Smooth muscle cell (in vitro differentiated cells): ENCODE measurements around the gene MARS2. TPM values are rescaled to one million over a fixed set of nuclear protein-coding genes. Genes with fewer than 3 reads are reported as not detected.

Experiments used
- DNase-seq: peaks from one replicate; lab custom pipeline; 2025; ENCODE audit not compliant: unreplicated experiment; lab: John Stamatoyannopoulos, UW
- H2AFZ ChIP-seq: fragments of 200-600 bp; sonication (generic); 2 replicates; pipeline ENCODE4 v1.6.0; 2016; ENCODE audit warnings: antibody characterized with exemption, low read depth, mild to moderate bottlenecking
- H3F3A ChIP-seq: fragments of 200-600 bp; sonication (generic); 2 replicates; pipeline ENCODE4 v1.6.0; 2017; ENCODE audit warnings: antibody characterized with exemption, low read depth
- H3K27ac ChIP-seq: fragments of 200-600 bp; sonication (generic); 2 replicates; pipeline ENCODE4 v1.5.1; 2016; ENCODE audit warnings: low read depth, mild to moderate bottlenecking
- H3K27me3 ChIP-seq: fragments of 200-600 bp; sonication (generic); 2 replicates; pipeline ENCODE4 v1.6.1; 2016; ENCODE audit warnings: low read depth, mild to moderate bottlenecking
- H3K36me3 ChIP-seq: fragments of 200-600 bp; sonication (generic); 2 replicates; pipeline ENCODE4 v1.5.1; 2016; ENCODE audit warnings: low read depth
- H3K4me1 ChIP-seq: fragments of 200-600 bp; sonication (generic); 2 replicates; pipeline ENCODE4 v1.5.1; 2016; ENCODE audit warnings: low read depth
- H3K4me2 ChIP-seq: fragments of 200-600 bp; sonication (generic); 2 replicates; pipeline ENCODE4 v1.6.0; 2016; ENCODE audit warnings: mild to moderate bottlenecking
- H3K4me3 ChIP-seq: fragments of 200-600 bp; sonication (generic); 2 replicates; pipeline ENCODE4 v1.5.1; 2016; ENCODE audit warnings: mild to moderate bottlenecking
- H3K79me2 ChIP-seq: fragments of 200-600 bp; sonication (generic); 2 replicates; pipeline ENCODE4 v1.6.0; 2016; ENCODE audit warnings: low read depth, mild to moderate bottlenecking
- H3K9ac ChIP-seq: fragments of 200-600 bp; sonication (generic); 2 replicates; pipeline ENCODE4 v1.6.0; 2016; ENCODE audit warnings: low read depth
- H3K9me3 ChIP-seq: fragments of 200-600 bp; sonication (generic); replicated peaks from 2 replicates; pipeline ENCODE4 v1.5.1; 2016; ENCODE audit warnings: low read depth
- H4K20me1 ChIP-seq: fragments of 200-600 bp; sonication (generic); 2 replicates; pipeline ENCODE4 v1.6.0; 2016; ENCODE audit warnings: low read depth
- WGBS: methylation state at CpG from one replicate; pipeline ENCODE4 v1.1.7; 2016; ENCODE audit warnings: low lambda C conversion rate; 5-methylcytosine and 5-hydroxymethylcytosine counted together
- polyA plus RNA-seq: library from polyadenylated mRNA; unstranded; fragments of >200 nt; fragmentation: Nextera tagmentation; extraction: Ambion mirVana; gene quantifications from 2 replicates; pipeline ENCODE4 v1.2.1, GENCODE V29; 2016
- total RNA-seq: library from RNA; depleted of rRNA; stranded (reverse); fragments of >200 nt; gene quantifications from 2 replicates; pipeline ENCODE4 v1.2.3, GENCODE V29; 2014
- TF ChIP-seq, protein P1 (sequence below): fragments of 200-600 bp; sonication (generic); IDR thresholded peaks from 2 replicates; pipeline ENCODE4 v1.5.1; 2017; ENCODE audit warnings: borderline replicate concordance, mild to moderate bottlenecking, antibody characterized with exemption; ENCODE audit not compliant: insufficient read depth, poor library complexity, severe bottlenecking

MARS2 gene
- total and polyA plus RNA-seq, 2 experiments from 2014 or later = 2.0 TPM; not detected in 1

DNA sequence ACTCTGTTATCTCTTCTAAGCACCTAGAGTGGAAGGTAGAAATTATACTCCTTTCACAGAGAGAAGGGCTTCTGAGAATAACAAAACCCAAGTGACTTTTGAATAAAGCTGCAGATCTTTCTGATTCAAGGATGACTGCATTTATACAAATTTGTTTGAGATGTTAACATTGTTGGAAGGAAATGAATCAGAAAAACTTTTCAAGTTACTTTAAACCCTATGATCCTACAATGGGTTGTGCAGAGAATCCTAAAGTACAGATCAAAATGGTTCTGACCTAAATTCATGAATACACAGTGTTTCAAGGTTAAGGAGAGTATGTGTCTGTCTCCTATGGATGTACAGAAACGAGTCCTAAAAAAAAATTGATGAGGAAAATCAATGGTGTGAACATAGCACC, 31.6 kb upstream of the MARS2 start:
- no peak overlapping the region for H3K9ac ChIP-seq
- peak overlapping the region; percentile 59 for H3K4me3 ChIP-seq
- no peak for DNase-seq
- H3K36me3 ChIP-seq = no peaks in the 10 kb centered on the region
- H3K79me2 ChIP-seq = peaks cover 22% of the 10 kb centered on the region
- H3K4me1 ChIP-seq = peaks cover 23% of the 10 kb centered on the region
- no peaks in the 10 kb centered on the region for H3K9me3 ChIP-seq
- TF ChIP-seq, protein P1, sequence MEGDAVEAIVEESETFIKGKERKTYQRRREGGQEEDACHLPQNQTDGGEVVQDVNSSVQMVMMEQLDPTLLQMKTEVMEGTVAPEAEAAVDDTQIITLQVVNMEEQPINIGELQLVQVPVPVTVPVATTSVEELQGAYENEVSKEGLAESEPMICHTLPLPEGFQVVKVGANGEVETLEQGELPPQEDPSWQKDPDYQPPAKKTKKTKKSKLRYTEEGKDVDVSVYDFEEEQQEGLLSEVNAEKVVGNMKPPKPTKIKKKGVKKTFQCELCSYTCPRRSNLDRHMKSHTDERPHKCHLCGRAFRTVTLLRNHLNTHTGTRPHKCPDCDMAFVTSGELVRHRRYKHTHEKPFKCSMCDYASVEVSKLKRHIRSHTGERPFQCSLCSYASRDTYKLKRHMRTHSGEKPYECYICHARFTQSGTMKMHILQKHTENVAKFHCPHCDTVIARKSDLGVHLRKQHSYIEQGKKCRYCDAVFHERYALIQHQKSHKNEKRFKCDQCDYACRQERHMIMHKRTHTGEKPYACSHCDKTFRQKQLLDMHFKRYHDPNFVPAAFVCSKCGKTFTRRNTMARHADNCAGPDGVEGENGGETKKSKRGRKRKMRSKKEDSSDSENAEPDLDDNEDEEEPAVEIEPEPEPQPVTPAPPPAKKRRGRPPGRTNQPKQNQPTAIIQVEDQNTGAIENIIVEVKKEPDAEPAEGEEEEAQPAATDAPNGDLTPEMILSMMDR = no peak
- no peak overlapping the region for H3K27ac ChIP-seq
- WGBS = 79% methylated on average over 1 of the region's 1 CpG
- no peak overlapping the region for H2AFZ ChIP-seq
- H3K4me2 ChIP-seq = peak overlapping the region; percentile 95
- H4K20me1 ChIP-seq = no peaks in the 10 kb centered on the region
- H3F3A ChIP-seq = peaks cover 4% of the 10 kb centered on the region
- H3K27me3 ChIP-seq = no peaks in the 10 kb centered on the region

DNA sequence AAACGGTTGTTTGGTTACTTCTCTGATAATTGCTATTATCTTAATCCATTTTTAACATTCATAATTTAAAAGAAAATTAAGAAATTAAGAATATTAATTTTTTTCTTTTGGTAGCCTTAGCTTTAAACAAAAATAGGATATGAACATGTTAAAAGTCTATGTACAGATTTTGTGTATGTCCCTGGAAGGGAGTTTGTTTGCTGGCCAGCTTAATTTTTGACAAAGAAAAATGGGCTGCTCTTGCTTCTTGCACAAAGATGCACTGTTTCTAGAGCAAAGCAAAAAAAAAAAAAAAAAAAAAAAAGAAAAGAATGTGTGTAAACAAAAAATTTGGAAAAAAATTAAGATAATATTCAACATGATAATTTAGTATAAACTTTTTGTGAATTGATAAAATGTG, 31.1 kb upstream of the MARS2 start:
- peak overlapping the region; percentile 89 for H3K9ac ChIP-seq
- H3K4me1 ChIP-seq = peaks cover 23% of the 10 kb centered on the region
- H3K79me2 ChIP-seq = peaks cover 22% of the 10 kb centered on the region
- peak overlapping the region; percentile 59 for H3K4me3 ChIP-seq
- no peaks in the 10 kb centered on the region for H4K20me1 ChIP-seq
- H3K36me3 ChIP-seq = no peaks in the 10 kb centered on the region
- H3K9me3 ChIP-seq = no peaks in the 10 kb centered on the region
- H3K27ac ChIP-seq = no peak overlapping the region
- TF ChIP-seq, protein P1 = no peak
- peak overlapping the region; percentile 95 for H3K4me2 ChIP-seq
- WGBS = 72% methylated on average over 1 of the region's 1 CpG
- H3K27me3 ChIP-seq = no peaks in the 10 kb centered on the region
- H3F3A ChIP-seq = peaks cover 4% of the 10 kb centered on the region
- H2AFZ ChIP-seq = no peak overlapping the region
- DNase-seq = no peak

DNA sequence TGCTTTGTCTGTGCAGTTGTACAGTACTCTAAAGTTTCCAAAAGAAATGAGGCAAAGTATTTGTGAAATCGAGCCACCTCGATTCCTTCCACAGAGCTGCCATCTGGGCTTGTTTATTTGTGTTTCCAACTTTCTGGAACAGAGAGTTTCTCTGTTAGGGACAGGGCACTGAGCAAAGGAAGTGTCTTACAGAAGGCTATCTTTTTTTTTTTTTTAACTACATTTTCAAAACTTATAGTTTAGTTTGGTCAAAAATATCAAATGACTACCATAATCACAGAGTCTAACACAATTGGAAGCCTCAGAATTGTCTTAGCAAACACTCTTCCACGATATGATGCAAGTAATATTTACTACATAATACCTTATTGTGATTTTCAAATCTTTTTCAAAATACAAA, 30.6 kb upstream of the MARS2 start:
- Histone ChIP-seq H3K4me2 (peak overlapping the region; percentile 95), H4K20me1 (no peaks in the 10 kb centered on the region), H2AFZ (peak overlapping the region; percentile 96), H3K9ac (peak overlapping the region; percentile 89), H3K36me3 (no peaks in the 10 kb centered on the region), H3K4me1 (peaks cover 23% of the 10 kb centered on the region), H3K9me3 (no peaks in the 10 kb centered on the region), H3K4me3 (peak overlapping the region; percentile 59), H3K79me2 (peaks cover 22% of the 10 kb centered on the region), H3K27me3 (no peaks in the 10 kb centered on the region), H3K27ac (peak overlapping the region; percentile 91), H3F3A (peaks cover 4% of the 10 kb centered on the region)
- no peak for DNase-seq
- 37% methylated on average over 3 of the region's 3 CpGs for WGBS
- TF ChIP-seq, protein P1 = no peak

DNA sequence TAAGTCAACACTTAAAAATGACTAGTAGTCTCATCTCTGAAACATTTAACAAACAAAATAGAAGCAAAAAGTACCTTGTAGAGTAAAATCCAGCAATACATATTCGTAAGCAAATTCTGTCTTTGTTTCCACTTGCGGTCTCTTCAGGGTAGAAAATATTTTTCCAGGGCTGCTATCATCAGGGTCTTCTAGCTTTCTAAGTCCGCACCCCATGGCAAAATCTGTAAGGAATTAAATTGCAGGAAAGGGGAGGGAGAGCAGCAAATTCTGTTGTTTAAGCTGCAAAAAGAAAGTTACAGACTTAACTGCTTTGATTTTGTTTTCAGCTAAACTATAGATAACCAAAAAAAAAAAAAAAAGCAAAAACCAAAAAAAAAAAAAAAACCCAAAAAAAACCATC, 29.9 kb upstream of the MARS2 start, which contains the start of gene RFTN2:
TSS of gene RFTN2 (minus strand) at position 342 of the 400 bp plus-strand sequence. CDS start at position 213, 129 bp downstream.
- Histone ChIP-seq H3K27me3 (no peaks in the 10 kb centered on the region), H2AFZ (peak within 1 kb of the TSS; percentile 96), H3K36me3 (no peaks in the 10 kb centered on the region), H4K20me1 (no peaks in the 10 kb centered on the region), H3K79me2 (peaks cover 22% of the 10 kb centered on the region), H3K4me3 (peak within 1 kb of the TSS; percentile 59), H3K27ac (peak within 1 kb of the TSS; percentile 91), H3F3A (peaks cover 4% of the 10 kb centered on the region), H3K4me2 (peak within 1 kb of the TSS; percentile 95), H3K9me3 (no peaks in the 10 kb centered on the region), H3K9ac (peak within 1 kb of the TSS; percentile 89), H3K4me1 (peaks cover 23% of the 10 kb centered on the region)
- WGBS = 33% methylated on average over 3 of the region's 3 CpGs
- no peak for DNase-seq
- TF ChIP-seq, protein P1 = no peak
